HG03175 (cell line): ENCODE data around the gene ATP9A.
"Not testable (repeated sequence)": the region's sequence is repeated elsewhere in the genome, so short reads cannot be mapped to it uniquely, and the experiment has no call there.

Experiments used
- ATAC-seq: cut with Tn5 transposase; IDR thresholded peaks from one replicate; pipeline ENCODE4 v1.9.1; 2021; ENCODE audit warnings: mild to moderate bottlenecking, moderate library complexity; ENCODE audit not compliant: unreplicated experiment

The ATP9A gene

GRCh38 chr20:51579137-51579536 is 189.1 kb downstream of the ATP9A start:
- no peak for ATAC-seq

GRCh38 chr20:51578145-51578459 is 190.1 kb downstream of the ATP9A start:
- ATAC-seq: no peak

- no peak for ATAC-seq
Measured at GRCh38 chr20:51577432-51578144, 190.6 kb downstream of the ATP9A start.

- ATAC-seq: no peak
Measured at GRCh38 chr20:51575486-51575885, 192.7 kb downstream of the ATP9A start.

- no peak for ATAC-seq
Measured at GRCh38 chr20:51574248-51575033, 193.7 kb downstream of the ATP9A start.

GRCh38 chr20:51573576-51574243 is 194.5 kb downstream of the ATP9A start:
- no peak for ATAC-seq

- ATAC-seq: no peak
Measured at GRCh38 chr20:51571460-51571794, 196.8 kb downstream of the ATP9A start.

- ATAC-seq: no peak
Measured at GRCh38 chr20:51570739-51571459, 197.3 kb downstream of the ATP9A start.

GRCh38 chr20:51569815-51570738 is 198.1 kb downstream of the ATP9A start:
- ATAC-seq: no peak

GRCh38 chr20:51568533-51568932 is 199.7 kb downstream of the ATP9A start:
- ATAC-seq: not testable (repeated sequence)

GRCh38 chr20:51567622-51568021 is 200.6 kb downstream of the ATP9A start:
- no peak for ATAC-seq

- ATAC-seq: no peak
Measured at GRCh38 chr20:51566594-51566993, 201.6 kb downstream of the ATP9A start.

- ATAC-seq: no peak
Measured at GRCh38 chr20:51565298-51566144, 202.7 kb downstream of the ATP9A start.

GRCh38 chr20:51563486-51564332 is 204.5 kb downstream of the ATP9A start:
- no peak for ATAC-seq

GRCh38 chr20:51563174-51563485 is 205.1 kb downstream of the ATP9A start:
- ATAC-seq: no peak

- no peak for ATAC-seq
Measured at GRCh38 chr20:51562332-51563173, 205.6 kb downstream of the ATP9A start.

GRCh38 chr20:51562027-51562331 is 206.2 kb downstream of the ATP9A start:
- no peak for ATAC-seq
